Measurements from ENCODE around the gene PTTG1IP.

The PTTG1IP gene

DNA sequence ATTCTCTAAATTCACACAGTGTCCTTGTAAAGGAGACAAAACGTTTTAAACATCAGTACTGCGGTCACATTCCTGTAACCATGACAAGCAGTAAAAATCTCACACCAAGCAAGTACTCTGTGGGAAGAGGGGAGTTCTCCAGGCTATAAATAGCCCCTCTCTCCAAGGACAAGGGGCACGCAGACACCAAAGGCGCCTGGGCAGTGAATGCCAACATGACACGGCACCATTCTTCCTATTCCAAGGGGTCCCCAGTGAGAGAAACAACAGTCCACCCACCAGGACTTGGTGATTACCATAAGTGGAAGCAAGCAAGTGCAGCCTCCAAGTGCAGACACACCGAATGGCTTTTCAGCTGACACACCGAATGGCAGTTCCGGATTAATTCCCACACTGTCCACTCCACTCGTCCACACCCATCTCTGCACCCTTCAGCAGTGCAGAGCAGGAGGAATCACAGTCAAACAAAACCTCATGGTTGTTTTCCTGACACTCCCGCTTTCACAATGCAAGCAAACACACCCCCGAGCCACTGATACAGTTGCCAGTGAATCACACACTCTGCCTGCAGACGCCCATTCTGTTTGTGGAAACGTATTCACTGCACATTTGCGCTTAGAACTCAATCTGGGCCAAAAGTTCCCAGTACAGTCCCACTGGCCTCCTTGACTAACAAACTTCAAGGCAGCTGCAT is 1.8 kb downstream of the PTTG1IP start:
- TF ChIP-seq MYC (IDR thresholded peaks at IDR 0.05; ENCODE audit: low read depth, low read length) = no peak
- TF ChIP-seq, protein P1, sequence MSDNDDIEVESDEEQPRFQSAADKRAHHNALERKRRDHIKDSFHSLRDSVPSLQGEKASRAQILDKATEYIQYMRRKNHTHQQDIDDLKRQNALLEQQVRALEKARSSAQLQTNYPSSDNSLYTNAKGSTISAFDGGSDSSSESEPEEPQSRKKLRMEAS (IDR thresholded peaks at IDR 0.05; ENCODE audit: low read depth, low read length) = peak; percentile 31; the same call in 1 of the 2 replicates
- H3K4me3 ChIP-seq (ENCODE audit: low read depth, low read length) = peak overlapping the region; percentile 77
- no peak for DNase-seq (ENCODE audit: low read depth)

DNA sequence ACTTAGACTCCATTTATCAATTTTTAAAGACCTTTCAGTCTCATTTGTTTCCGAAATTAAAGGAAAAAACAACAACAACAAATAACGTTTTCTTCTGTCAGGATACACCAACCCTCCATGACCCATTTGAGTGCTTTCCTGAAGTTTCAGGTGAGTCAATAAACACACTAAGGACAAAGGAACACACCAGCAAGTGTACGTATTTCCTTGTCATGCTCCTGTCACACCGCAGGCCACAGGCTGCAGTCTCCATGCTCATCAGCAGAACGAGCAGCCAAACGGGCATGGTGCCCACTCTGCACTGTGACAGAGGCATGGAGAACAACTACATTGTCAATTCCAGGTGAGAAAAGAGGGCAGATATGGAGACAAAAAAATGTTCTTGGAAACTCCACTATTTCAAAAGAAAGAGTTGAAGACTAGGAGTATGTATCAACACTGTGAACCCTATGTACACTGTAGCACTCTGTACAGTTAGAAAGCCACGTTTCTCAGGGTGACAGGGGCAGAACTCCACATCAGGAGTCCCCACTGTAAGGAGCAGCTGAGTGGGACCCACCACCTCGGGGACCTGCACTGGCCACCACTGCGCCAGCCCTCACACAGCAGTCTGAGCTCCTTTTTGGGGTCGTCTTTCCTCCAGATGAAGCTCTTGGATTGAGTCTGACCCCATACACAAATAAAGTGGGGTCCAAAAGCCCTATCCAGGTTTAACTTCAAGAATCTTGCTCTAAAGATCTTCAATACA is 2.6 kb downstream of the PTTG1IP start:
- no peak for DNase-seq (ENCODE audit: low read depth)
- H3K4me3 ChIP-seq (ENCODE audit: low read depth, low read length) = no peak overlapping the region
- TF ChIP-seq, protein P2, sequence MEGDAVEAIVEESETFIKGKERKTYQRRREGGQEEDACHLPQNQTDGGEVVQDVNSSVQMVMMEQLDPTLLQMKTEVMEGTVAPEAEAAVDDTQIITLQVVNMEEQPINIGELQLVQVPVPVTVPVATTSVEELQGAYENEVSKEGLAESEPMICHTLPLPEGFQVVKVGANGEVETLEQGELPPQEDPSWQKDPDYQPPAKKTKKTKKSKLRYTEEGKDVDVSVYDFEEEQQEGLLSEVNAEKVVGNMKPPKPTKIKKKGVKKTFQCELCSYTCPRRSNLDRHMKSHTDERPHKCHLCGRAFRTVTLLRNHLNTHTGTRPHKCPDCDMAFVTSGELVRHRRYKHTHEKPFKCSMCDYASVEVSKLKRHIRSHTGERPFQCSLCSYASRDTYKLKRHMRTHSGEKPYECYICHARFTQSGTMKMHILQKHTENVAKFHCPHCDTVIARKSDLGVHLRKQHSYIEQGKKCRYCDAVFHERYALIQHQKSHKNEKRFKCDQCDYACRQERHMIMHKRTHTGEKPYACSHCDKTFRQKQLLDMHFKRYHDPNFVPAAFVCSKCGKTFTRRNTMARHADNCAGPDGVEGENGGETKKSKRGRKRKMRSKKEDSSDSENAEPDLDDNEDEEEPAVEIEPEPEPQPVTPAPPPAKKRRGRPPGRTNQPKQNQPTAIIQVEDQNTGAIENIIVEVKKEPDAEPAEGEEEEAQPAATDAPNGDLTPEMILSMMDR (IDR thresholded peaks at IDR 0.05; ENCODE audit: low read depth, low read length) = no peak
- TF ChIP-seq MYC (IDR thresholded peaks at IDR 0.05; ENCODE audit: low read depth, low read length) = no peak
- TF ChIP-seq, protein P1 (IDR thresholded peaks at IDR 0.05; ENCODE audit: low read depth, low read length) = no peak
- no peak for TF ChIP-seq POLR2A (IDR thresholded peaks at IDR 0.05; ENCODE audit: extremely low read depth, insufficient read length)

DNA sequence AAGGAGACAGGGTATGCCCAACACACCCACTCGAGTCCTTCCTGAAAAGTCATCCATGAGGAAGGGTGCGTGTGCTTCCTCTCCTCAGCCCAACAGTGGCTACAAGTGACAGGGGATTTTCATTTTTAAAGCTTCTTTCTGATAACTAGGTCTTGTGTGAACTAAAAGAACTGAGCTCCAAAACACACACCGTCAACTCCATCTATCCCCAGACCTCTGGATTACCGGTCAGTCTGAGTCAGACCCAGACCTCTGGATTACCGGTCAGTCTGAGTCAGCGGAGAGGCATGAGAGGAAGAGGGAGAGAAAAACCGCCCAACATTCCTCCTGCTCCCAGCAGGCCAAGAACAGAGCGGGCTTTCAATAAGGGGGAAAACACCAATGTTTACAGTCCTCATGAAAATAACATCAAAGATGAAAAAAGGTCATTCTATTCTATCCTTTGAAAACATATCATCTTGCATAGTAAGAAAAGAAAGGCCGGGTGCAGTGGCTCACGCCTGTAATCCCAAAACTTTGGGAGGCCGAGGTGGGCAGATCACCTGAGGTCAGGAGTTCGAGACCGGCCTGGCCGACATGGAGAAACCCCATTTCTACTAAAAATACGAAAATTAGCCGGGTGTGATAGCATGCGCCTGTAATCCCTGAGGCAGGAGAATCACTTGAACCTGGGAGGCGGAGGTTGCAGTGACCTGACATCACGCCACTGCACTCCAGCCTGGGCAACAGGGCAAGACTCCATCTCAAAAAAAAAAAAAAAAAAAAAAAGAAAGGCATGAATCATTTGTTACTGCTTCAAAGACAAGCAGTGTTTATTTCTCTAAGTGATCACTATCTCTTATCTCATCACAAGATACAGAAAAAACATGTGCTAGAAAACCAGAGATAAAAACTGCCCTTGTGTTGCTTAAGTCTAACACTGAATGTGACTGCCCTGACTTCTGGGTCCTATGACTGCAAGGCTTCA is 3.4 kb downstream of the PTTG1IP start:
- H3K4me3 ChIP-seq (ENCODE audit: low read depth, low read length) = no peak overlapping the region
- no peak for DNase-seq (ENCODE audit: low read depth)
- TF ChIP-seq POLR2A (IDR thresholded peaks at IDR 0.05; ENCODE audit: extremely low read depth, insufficient read length) (no peak), MYC (IDR thresholded peaks at IDR 0.05; ENCODE audit: low read depth, low read length) (no peak)
- TF ChIP-seq, protein P1 (IDR thresholded peaks at IDR 0.05; ENCODE audit: low read depth, low read length) = no peak
- TF ChIP-seq, protein P2 (IDR thresholded peaks at IDR 0.05; ENCODE audit: low read depth, low read length) = no peak

DNA sequence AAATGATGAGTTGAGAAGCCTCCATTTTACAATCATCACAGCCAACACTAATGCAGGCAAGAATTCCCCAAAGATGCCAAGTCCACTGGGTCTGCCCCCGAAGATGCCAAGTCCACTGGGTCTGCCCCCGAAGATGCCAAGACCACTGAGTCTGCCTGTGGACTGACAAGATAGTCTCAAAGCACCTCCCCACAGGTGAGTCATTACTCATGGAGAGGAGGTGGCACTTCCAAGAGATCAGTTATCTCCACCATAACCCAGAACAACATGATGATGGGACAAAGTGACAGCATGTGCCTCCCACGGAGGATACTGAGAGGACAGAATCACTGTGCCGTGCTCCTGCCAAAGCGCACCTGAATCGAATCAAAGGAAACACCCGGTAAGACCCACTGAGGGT is 4.8 kb downstream of the PTTG1IP start:
- TF ChIP-seq, protein P1 (IDR thresholded peaks at IDR 0.05; ENCODE audit: low read depth, low read length) = no peak
- no peak for TF ChIP-seq POLR2A (IDR thresholded peaks at IDR 0.05; ENCODE audit: extremely low read depth, insufficient read length)
- H3K4me3 ChIP-seq (ENCODE audit: low read depth, low read length) = no peak overlapping the region
- DNase-seq (ENCODE audit: low read depth) = no peak

DNA sequence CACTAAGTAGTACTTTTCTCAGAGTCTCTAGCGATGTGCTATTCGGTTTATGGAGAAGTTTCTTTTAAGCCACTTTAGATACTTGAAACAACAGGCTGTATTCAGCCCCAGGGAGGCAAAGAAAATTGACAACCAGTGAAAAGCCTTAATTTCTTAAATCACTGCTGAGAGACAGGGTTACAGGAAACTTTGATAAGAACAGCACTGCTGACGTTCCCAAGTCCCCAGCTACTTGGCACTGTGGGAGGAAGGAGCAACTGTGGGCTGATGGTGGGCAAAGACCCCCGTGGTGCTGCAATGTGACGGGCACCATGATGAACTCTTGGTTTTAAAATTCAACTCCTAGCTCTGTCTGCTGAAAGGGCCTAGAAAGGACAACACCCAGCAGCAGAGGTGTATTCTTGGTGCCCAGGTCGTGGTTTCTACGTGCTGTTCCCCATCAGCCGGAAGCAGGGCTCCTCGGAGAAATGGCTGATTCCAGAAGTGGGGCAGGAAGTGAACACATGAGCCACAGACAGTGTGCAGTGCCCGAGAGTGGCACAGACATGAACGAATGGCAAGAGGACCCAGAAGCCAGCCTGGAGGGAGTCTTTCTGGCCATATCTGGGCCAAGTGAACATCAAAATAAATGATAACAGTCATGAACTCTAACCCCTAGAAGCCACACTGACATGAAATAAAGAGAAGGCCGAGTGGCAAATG is 5.3 kb downstream of the PTTG1IP start:
- TF ChIP-seq POLR2A (IDR thresholded peaks at IDR 0.05; ENCODE audit: extremely low read depth, insufficient read length) (no peak), MYC (IDR thresholded peaks at IDR 0.05; ENCODE audit: low read depth, low read length) (no peak)
- TF ChIP-seq, protein P2 (IDR thresholded peaks at IDR 0.05; ENCODE audit: low read depth, low read length) = no peak
- TF ChIP-seq, protein P1 (IDR thresholded peaks at IDR 0.05; ENCODE audit: low read depth, low read length) = no peak
- no peak overlapping the region for H3K4me3 ChIP-seq (ENCODE audit: low read depth, low read length)
- DNase-seq (ENCODE audit: low read depth) = no peak

DNA sequence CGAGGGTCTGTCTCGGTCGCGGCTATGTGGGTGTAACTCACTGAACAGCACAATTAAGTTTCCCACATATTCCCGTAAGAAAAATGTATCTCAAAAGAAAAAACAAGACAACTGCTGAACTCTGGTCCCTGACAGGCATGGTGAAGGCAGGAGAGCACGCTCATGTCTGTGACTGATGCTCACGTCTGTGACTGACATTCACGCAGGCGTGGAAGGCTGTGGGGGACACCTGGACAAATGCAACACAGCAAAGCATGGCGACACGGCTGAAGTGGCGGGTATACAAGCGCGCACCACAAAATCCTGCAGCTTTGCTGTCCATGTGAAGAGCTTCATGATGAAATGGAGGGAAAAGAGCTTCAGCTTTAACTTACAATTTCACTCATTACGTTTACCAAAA is 6.0 kb downstream of the PTTG1IP start:
- TF ChIP-seq, protein P1 (IDR thresholded peaks at IDR 0.05; ENCODE audit: low read depth, low read length) = no peak
- no peak for TF ChIP-seq POLR2A (IDR thresholded peaks at IDR 0.05; ENCODE audit: extremely low read depth, insufficient read length)
- DNase-seq (ENCODE audit: low read depth) = no peak
- no peak overlapping the region for H3K4me3 ChIP-seq (ENCODE audit: low read depth, low read length)
